ENCODE data around the gene EPB41L4B.
"Not testable (repeated sequence)": the region's sequence is repeated elsewhere in the genome, so short reads cannot be mapped to it uniquely, and the experiment has no call there.

EPB41L4B gene

DNA sequence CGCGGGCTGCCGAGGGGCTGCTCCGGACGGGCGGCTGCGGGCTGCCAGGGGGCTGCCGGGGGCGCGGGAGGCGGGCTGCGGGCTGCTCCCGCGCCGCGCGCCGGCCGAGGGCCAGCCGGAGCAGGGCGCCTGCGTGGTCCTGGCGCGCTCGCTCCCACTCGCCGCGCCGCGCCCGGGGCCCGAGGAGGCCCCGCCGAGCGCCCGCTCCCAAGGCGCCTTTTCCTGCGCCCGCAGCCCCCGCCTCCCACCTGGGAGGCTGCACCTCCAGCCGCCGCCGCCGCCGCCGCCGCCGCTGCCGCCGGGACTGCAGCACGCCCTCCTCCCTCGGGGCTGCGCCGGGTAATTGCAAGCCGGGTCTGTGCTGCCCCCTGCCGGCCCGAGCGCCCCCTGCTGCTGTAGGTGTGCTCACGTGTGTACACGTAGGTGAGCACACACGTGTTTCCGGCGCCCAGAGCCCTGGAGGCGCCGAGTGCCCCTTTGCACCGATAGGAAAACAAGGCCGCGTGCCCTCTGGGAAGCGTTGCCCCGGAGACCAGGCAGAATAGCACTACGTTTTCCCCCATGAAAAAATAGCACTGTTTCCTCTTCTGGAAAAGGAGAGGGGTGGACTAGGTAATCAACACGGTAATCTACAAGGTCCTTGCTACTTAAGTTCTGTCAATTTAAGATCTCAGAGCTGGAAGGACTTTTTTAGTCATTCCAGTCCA, at the start of gene EPB41L4B:
EPB41L4B (minus strand) TSS at position 318 of the 707 bp plus-strand sequence. CDS start 613 bp downstream, outside the sequence.
- DNase-seq, result peak; percentile 89

DNA sequence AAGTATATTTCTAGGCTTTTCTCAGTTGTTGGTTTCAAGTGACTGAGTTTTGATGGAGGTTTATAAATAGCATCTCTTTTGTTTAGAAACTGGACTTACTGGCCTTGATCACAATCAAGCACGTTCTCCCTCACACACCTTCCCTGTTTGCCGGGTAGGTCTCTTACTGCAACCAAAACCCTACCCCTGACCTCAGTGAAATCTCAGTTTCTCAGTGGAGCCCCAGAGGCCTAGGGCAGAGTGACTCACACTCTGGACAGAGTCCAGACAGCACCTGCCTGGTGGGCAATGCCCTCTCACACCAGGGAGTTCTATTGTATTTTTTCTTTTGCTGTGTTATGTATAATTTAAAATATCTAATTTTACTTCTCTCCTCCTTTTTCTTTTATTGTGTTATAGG, 48.4 kb upstream of the EPB41L4B start:
- no peak for DNase-seq

DNA sequence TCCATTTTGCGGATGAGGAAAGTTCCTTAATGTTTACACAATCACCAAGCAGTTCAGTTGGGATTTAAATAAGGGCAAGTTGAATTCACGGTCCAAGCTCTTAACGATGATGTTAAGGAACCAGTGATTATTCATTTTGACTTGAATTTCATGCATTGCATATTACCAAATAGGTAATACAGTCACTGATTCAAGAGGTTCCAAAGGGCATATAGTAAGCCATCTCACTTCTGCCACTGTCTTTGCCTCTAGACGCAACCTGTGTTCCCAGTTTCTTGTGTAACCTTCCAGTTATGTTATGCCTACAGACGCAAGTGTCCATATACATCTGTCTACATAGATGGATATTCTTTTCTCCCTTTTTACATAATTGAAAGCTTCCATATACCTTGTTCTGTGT, 39.9 kb upstream of the EPB41L4B start:
- no peak for DNase-seq

DNA sequence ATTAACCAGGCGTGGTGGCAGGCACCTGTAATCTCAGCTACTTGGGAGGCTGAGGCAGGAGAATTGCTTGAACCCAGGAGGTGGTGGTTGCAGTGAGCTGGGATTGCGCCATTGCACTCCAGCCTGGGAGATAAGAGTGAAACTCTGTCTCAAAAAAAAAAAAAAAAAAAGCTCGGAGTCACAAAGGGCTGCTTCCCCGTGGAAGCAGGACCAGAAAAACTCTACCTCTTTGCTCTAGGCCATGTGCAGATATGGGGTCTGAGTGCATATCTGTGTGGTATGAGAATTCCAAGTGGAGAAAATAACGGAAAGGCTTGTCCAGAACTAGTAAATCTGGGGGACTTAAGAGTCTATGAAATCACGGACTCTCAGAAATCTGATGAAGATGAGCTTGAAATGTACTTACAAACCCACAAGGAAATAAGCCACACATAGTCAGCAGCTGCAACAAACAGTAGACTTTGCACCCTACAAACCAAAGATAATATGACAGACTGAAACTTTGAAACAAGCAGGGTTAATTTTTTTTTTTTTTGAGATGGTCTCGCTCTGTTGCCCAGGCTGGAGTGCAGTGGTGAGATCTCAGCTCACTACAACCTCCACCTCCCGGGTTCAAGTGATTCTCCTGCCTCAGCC, 38.2 kb upstream of the EPB41L4B start:
- not testable (repeated sequence) for DNase-seq

DNA sequence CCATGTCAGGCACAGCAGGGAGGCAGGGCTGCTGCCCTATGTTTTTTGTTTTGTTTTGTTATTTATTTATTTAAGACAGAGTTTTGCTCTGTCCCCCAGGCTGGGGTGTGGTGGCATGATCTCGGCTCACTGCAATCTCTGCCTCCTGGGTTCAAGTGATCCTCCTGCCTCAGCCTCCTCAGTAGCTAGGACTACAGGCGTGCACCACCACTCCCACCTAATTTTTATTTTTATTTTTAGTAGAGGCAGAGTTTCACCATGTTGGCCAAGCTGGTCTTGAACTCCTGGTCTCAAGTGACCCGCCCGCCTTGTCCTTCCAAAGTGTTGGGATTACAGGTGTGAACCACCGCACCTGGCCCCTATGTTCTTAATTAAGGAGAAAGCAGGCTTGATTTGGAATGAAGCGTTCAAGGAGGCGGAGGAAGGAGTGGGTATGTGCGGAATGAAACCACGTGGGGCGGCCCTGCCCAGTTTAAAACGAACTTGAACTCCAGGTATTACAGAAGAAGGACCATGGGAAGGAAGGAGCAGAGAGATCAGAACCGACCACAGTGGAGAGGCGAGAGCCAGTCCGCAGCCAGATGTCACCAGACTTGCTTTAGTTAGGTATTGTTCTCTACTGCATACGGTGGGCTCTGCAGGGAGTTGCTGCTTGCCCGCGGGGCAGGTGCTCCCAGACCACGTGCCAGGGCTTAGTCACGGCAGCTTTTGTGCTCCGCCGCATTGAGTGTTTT, 34.9 kb upstream of the EPB41L4B start:
- DNase-seq, result no peak

DNA sequence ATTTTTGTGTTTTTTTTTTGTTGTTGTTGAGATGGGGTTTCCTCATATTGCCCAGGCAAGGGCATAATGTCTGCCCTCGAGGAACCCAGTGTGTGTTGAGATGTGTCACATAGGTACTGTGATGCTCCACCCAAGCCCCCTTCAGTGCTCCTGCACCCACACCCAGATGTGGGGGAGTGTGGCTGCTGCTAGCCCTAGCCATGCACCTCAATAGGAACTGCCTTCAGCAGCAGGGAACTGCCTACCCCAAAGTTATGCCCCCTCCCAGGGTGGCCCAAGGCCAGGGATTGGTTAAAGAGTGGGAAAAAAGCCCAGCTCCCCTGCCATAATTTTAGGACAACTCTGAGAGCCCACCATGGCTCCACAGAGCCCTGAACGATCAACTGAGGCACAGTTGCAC, 33.3 kb upstream of the EPB41L4B start:
- no peak for DNase-seq

DNA sequence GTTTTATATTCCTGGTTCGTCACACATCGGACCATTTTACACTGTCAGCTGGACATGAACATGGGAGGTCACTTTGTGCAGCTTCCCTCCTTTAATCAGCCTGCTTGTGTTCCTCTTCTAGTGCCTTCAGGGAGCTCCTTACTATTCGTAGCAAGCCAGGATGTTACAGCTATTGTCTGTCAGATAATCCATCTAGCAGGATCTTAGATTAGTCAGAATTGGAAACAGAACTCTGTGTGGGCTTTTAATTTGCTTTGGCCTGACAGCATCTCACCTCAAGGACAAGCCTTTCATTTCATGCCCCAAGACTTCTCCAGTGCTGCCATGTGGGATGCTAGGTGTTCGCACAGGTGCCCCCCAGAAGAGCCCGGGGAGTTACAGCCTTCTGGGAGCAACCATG, 30.2 kb upstream of the EPB41L4B start:
- DNase-seq, result no peak

DNA sequence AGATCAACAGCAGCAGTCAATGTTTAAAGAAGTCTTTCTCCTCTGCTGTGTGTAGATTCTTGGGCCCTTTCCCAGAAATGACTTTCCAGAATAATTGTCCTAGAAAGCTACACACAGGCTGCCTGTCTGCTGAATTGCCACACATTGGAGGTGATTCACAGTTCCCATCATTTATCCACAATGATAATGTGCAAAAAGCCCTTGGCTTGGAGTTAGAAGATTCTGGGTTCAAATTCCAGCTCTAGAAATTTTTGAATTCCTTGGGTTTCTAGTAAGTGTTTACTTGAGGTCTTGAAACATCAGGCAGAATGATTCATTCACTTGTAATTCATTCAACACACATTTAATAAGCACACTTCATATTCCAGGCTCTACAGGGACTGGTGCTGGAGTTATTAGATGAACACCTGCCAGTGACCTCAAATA, 28.6 kb upstream of the EPB41L4B start:
- peak; percentile 15 to 35 for DNase-seq

DNA sequence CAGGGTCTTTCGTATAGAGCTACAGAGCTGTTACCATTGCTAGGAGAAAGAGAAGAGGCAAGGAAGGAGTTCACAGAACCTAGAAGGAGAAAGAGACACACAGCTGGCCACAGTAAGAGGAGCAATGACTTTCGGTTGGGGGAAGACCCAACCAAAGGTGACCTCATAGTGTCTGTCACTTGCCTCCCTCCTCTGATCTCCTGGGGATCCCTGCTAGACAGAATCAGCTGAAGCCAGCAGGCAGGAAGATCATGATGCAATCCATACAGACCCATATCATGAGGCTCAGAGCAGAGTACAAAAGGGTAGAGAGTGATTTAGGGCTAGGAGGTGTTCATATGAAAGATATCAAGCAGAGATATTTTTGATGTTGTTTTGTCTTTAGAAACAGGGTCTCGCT, 26.0 kb upstream of the EPB41L4B start:
- no peak for DNase-seq

DNA sequence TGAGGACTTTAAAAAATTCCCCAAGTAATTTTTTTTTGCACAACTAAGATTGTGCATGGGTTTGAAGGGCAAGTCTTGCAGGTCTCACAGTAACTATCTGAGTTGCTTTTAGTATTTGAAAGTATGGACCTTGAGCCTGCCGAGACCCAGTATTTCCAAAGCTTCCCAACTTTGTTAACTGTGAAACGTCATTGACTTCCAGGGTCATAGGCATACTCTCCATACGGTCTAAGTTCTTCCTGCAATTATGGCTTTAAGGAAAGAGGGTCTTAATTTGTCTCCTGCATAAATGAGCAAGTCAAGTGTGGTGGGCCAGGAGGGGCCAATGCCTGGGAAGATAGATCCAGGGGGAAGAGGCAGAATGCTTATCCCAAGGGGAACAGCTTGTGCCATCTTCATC, 24.0 kb upstream of the EPB41L4B start:
- no peak for DNase-seq

DNA sequence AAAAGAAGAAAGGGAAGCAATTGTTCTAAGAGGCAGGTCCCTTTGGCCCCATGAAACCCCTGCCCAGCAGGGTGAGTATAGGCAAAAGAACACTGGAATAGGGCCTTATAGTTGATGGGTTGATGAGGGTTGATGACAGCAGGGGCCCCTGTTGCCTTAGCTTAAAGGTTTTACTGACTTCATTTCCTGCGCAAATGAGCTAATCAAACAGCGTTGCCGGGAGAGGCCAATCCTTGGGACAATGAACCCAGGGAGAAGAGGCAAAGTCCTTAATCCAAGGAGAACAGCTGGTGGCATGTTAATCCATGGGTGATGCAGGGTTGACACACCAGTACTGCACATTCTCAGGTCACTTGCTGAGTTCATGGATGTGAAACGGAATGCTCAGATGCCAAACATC, 22.0 kb upstream of the EPB41L4B start:
- DNase-seq, result no peak

DNA sequence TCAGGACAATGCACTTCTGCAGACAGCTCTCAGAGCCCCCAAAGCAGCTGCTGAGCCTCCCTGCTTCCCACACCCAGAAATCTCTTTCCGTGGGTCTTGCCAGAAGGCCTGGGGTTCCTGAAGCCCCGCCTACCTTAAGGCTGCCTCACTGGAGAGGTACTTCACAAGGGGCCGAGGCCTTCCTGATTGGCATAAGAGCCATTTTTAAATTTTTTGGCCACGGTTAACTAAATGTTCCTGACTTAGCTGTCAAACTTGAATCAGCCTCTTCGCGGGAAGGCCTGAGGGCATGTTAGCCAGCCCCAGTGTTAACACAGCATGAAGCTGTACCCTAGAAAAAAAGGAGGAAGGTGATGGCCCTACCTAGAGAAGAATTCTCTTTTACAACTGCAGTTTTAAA, 20.7 kb upstream of the EPB41L4B start:
- no peak for DNase-seq

DNA sequence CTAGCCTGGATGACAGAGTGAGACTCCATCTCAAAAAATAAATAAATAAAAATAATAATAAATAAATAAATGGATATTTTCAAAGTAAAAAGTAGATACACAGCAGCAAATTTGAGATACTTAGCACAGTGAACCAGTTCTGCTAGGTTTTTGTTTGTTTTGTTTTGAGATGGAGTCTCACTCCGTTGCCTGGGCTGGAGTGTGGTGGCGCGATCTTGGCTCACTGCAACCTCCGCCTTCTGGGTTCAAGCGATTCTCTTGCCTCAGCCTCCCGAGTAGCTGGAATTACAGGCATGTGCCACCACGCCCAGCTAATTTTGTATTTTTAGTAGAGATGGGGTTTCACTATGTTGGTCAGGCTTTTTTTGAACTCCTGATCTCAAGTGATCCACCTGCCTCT, 20.1 kb upstream of the EPB41L4B start:
- DNase-seq, result not testable (repeated sequence)

DNA sequence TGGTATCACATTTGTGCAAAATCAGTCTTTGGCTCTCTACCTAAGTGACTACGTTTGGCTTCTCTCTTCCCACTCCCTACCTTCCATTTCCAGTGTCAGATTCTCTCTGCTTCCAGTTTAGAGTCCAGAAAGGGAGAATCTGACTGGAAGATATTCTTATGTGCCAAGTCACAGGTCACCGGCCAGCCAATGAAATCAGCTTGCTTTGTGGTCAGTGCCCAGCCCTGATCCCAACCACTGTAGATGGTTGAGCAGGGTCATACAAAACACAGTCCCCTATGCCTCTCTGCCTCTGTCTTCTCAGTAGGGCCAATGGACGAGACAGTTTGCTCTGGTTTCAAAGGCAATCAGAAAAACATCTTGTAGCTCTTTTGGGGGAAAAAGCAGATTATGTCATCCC, 15.6 kb upstream of the EPB41L4B start:
- DNase-seq, result no peak

DNA sequence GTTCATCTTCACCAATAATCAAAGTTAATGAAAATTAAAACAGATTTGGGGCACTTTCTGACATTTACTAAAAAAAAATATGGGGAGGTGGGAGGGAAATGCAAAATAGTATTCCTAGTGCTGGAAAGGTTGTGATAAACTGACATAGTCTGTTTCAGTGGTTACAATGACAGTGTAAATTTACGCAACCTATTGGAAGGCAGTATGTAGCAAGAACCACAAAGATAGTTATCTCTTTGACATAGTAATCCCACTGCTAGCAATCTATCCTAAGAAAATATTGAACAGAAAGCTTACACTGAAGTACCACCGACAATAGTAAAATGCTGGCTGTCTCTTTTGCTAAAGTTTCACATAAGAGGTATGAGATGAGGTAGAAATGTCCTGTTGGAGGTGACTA, 15.1 kb upstream of the EPB41L4B start:
- DNase-seq, result no peak

DNA sequence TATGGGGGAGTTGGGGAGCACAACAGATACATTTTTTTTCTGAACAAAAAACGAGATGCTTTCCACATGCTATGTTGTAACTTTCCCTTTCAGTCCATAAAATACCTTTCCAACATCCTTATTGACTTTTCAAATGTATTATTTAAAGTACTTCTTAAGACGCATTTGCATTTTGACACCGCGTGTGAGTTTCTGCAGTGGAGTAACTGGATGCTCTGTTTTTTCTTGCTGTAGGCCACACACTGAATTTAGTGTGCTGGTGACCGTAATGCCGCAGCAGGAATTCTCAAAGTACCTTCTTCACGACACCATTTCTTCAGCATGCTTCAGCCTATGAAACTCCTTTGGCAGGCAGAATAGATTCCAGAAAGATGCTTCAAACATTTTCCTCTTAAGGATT, 14.3 kb upstream of the EPB41L4B start:
- no peak for DNase-seq

DNA sequence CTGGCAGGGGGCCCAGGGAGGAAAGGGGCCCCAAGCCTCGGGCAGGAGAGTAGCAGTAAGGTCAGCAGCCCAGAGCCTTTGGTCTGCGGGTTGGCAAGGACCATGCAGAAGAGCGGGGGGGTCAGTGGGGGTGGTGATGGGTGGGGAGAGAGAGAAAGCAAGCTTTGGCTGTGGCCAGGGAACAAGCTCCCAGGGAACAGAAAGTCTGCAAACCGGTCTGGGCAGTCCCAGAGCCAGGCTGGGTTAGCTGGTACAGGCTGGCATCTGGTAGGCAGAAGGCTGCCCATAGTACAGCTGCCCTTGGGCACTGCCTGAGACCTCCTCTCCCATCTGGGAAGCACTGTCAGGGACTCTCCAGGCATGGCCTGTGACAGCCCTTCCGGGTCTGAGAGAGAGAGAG, 10.5 kb upstream of the EPB41L4B start:
- DNase-seq, result no peak

DNA sequence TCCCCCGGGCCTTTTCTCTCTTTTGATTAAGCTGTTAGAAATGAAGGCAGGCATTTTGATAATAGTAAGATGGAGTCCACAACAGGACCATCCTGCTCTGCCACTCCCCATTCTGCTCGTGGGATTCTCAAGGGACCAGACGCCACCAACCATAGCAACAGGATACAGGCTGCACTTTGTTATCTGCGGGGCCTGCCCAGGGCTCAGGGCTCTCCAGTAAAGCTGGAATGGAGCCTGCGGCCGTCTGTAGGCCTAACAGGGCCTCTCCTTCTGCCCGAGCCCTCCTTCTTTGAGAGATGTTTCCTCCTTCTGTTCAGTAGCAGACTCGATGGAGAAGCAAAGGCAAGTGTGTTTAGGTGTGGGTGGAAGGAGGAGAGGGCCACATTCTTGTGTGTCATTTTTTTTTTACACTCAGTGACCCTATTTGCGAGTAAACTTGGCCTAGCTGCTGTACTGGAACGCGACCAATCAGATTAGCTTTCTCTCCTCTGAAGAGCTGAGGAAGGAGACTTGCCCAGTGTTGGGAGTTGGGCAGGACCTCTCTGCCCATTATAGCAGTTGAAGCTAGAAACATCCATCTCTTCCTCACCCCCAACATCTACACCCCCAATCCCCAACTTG, 8.9 kb upstream of the EPB41L4B start:
- no peak for DNase-seq

DNA sequence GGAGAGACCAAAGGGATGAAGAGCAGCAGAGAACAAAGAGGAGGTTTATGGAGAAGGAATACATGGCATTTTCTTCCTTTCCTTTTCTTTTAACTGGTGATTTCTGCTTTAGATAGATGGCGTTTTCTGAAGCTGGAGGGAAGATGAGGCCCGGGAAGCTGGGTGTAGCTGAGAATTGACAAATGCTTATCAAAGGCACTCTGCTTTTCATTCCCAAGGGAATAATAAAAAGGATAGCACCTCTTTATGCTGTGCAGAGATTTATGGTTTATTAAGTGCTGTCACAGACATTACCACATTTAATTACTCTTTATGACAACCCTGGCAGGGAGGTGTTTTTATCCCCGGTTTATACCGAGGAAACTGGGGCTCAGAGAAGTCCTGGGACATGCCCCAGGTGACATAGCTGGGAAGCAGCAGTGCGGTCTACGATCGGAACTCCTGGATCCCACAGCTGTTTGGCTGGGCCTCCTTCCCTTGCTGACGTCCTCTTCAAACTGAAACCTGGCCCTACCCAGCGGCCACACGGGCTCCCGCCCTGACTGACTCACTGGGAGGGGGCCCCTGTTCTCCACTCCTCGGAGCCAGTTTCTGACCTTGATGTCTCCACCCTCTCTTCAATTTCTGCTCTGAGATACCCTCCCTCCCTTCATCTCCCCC, 8.2 kb upstream of the EPB41L4B start:
- no peak for DNase-seq

DNA sequence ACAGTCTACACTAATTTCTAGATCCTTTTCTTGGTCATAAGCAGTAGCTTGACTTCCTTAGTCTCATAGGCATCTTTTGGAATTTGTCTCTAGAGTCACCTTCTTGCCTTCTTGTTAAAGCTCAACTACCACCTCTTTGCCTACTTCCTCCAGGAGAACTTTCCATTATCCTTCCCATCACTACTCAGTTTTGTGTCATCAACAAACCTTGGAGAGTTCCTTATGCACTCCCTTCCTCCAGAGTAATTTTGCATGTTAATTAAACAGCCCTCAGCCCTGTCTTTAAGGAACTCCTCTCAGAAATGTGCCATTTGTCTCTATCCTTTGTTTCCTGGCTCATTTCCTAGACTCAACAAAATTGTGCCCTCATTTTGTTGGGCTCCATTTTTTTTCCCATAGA, 4.2 kb upstream of the EPB41L4B start:
- DNase-seq, result no peak

DNA sequence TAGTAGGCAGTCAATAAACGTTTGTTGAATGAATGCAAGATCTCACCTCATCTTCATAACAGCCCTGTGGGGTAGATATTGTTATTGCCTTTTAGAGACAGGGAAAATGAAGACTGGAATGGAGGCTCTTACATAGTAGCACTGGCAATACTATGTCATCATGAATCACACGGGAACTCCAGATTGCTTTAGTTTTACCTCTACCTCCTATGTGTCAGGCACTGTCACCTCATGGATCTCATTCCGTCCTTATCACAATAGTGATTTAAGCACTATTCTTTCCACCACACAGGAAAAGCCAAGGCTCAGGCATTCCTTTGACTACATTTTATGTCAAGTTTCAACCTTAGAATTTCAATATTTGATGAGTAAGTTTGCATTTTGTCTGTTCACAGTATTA, 2.9 kb upstream of the EPB41L4B start:
- no peak for DNase-seq

DNA sequence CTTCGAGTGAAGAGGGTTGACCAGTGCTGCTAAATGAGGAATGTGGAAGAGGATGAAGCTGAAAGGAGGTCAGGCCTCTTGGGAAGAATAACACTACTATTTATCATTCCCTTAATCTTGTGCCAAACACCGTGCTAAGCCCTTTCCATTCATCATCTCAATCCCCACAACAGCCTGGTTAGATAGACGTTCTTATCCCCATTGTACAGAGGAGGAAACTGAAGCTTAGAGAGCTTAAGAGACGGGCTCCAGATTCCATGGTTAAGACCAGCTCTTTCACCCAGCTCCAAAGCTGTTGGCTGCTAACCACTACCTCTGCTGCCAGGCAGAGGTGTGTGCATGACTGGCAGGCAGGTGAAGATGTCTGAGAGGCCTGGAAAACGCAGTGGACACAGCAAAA, 868 bp upstream of the EPB41L4B start:
- no peak for DNase-seq

DNA sequence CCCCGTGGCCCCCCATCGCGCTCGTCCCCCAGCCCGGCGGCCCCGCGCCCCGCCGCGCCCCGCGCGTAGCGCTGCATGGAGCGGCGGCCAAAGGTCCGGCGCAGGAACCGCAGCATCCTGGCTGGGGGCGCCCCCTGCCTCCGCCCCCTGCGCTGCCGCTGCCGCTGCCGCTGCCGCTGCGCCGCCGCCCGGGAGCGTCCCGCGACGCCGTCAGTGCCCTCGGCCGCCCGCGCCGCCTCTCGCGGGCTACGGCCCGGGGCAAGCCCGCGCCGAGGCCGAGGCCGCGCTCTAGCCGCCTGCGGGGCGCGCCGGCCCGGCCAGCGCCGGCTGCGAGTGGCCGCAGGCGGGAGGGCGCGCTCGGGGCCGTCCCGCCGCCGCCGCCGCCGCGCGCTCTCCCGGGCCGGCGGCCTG, 523 bp downstream of the EPB41L4B start:
- DNase-seq, result peak in 1 of 2 experiments; percentile 41

Measured in NCI-H1930 (cell line).